ENCODE results near the gene NAV2.

Gene NAV2

GRCh38 chr11:19976281-19976941, 263.8 kb downstream of the NAV2 start (continued):
- TF ChIP-seq PATZ1 (CRISPR knock-in tag; IDR thresholded peaks at IDR 0.05; ENCODE audit: borderline replicate concordance) (no peak), ZFP30 (CRISPR knock-in tag; IDR thresholded peaks at IDR 0.05) (no peak)

- ATAC-seq: no peak
These were observed 265.3 kb downstream of the NAV2 start for GRCh38 chr11:19977941-19978340.

More at GRCh38 chr11:19977941-19978340, 265.3 kb downstream of the NAV2 start:
- TF ChIP-seq CREB5 (CRISPR knock-in tag; IDR thresholded peaks at IDR 0.05; ENCODE audit: low read depth): no peak
- no peak for TF ChIP-seq ZNF70 (CRISPR knock-in tag; IDR thresholded peaks at IDR 0.05)
- no peak for TF ChIP-seq ZFP3 (CRISPR knock-in tag; IDR thresholded peaks at IDR 0.05)
- no peak for TF ChIP-seq ARNTL (CRISPR knock-in tag; IDR thresholded peaks at IDR 0.05; ENCODE audit: borderline replicate concordance, low read depth)
- no peak for TF ChIP-seq CSRNP3 (CRISPR knock-in tag; IDR thresholded peaks at IDR 0.05)
- no peak for TF ChIP-seq ZC3H10 (CRISPR knock-in tag; IDR thresholded peaks at IDR 0.05)
- no peak for TF ChIP-seq PATZ1 (CRISPR knock-in tag; IDR thresholded peaks at IDR 0.05; ENCODE audit: borderline replicate concordance)
- TF ChIP-seq TSHZ2 (CRISPR knock-in tag; IDR thresholded peaks at IDR 0.05): no peak
- no peak for TF ChIP-seq ZNF565 (CRISPR knock-in tag; conservative IDR thresholded peaks at IDR 0.05; ENCODE audit: low read depth)
- no peak for TF ChIP-seq POU6F1 (CRISPR knock-in tag; IDR thresholded peaks at IDR 0.05; ENCODE audit: borderline replicate concordance, low read depth)

Data from SK-N-SH treated with all-trans-retinoic acid at 6 μM for 48 hours (cell line).